GM12875 (cell line): ENCODE measurements around the gene BTBD3.

ENCODE experiments used
- H3K4me3 ChIP-seq: one replicate; pipeline ENCODE4 v1.5.1; 2011; ENCODE audit warnings: low read depth, low read length, control low read depth
- TF ChIP-seq, protein P1 (sequence below): IDR thresholded peaks from 2 replicates; pipeline ENCODE4 v1.5.1; 2011; ENCODE audit warnings: low read depth, mild to moderate bottlenecking, control low read depth, inconsistent platforms, low read length, moderate library complexity, borderline replicate concordance; ENCODE audit not compliant: insufficient read depth

The BTBD3 gene

GRCh38 chr20:11917663-11918062 is at the start of gene BTBD3:
Gene BTBD3, plus strand, starts transcription at chr20:11917893. Its CDS starts 383 bp downstream, at chr20:11918276.
- TF ChIP-seq, protein P1, sequence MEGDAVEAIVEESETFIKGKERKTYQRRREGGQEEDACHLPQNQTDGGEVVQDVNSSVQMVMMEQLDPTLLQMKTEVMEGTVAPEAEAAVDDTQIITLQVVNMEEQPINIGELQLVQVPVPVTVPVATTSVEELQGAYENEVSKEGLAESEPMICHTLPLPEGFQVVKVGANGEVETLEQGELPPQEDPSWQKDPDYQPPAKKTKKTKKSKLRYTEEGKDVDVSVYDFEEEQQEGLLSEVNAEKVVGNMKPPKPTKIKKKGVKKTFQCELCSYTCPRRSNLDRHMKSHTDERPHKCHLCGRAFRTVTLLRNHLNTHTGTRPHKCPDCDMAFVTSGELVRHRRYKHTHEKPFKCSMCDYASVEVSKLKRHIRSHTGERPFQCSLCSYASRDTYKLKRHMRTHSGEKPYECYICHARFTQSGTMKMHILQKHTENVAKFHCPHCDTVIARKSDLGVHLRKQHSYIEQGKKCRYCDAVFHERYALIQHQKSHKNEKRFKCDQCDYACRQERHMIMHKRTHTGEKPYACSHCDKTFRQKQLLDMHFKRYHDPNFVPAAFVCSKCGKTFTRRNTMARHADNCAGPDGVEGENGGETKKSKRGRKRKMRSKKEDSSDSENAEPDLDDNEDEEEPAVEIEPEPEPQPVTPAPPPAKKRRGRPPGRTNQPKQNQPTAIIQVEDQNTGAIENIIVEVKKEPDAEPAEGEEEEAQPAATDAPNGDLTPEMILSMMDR = no peak
- H3K4me3 ChIP-seq = no peak within 1 kb of the TSS

DNA sequence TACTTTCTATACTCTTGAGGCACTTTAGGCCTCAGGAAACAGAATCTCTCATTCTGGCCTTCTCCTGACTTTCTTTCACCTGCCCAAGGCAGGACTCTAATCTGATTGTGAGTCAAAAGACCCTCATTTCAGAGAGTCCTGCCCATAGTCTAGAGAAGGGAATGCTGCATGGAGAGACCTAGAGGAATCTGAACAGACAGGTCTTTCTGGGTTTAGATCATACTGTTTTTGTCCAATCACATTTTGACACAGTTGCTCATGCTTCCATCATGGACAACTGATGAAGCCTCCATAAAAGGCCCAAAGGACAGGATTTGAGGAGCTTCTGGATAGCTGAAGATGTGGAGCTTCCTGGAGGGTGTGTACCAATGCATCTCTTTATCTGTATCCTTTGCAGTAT is 48.1 kb upstream of the BTBD3 start:
- H3K4me3 ChIP-seq = no peak overlapping the region
- TF ChIP-seq, protein P1 = no peak

DNA sequence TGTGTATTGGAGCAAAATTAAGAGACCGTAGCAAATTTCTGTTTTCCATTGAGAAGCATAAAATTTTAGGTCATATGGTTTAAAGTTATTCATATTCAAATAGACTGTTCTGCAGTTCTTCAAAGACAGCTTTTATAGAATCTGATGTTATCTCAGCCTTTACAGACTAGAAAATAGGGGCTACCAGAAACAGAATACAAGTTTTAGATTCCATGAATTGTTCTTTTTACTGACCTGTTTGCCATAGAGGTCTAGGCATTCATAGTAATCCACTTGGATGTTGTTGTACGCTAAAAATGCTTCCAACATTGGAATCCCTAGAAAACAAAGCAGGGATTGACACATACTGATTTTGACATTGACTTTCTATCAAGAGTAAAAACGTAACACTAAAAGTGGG is 47.3 kb upstream of the BTBD3 start:
- TF ChIP-seq, protein P1 = no peak
- no peak overlapping the region for H3K4me3 ChIP-seq

DNA sequence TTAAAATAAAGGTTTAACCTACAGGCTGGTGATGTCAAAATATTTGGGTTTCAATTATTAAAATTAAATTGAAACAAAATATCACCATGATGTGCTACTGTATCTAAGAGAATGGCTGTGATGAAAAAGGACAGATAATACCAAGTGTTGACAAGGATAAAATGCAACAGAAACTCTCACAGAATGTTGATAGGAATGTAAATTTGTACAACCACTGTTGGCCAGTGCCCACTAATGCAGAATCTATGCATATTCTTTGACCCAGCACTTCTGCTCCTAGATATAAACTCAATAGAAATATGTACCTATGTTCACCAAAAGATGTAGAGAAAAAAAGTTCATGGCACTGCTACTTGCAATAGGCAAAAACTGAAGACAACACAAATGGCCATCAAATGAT is 41.1 kb upstream of the BTBD3 start:
- no peak overlapping the region for H3K4me3 ChIP-seq
- TF ChIP-seq, protein P1 = no peak

- TF ChIP-seq, protein P1 = no peak
- no peak overlapping the region for H3K4me3 ChIP-seq
Measured at GRCh38 chr20:11880680-11881079, 37.0 kb upstream of the BTBD3 start.

DNA sequence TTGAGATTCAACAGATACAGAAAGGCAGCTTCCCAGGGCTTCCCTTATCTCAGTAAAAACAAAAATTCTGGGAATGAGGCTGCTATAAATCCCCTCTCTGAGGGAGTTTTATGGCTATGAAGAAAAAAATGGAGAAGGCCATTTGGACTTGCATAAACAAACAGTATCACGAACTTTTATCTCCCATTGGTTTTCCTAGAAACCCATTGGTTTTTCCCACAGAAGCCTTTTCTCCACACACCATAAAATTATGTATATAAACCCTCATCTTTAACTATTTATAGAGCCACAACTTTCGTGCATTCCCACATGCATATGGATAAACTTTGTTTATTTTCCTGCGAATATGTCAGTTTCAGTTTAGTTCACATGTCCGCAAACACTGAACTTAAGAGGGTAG is 36.2 kb upstream of the BTBD3 start:
- TF ChIP-seq, protein P1 = no peak
- H3K4me3 ChIP-seq = no peak overlapping the region

DNA sequence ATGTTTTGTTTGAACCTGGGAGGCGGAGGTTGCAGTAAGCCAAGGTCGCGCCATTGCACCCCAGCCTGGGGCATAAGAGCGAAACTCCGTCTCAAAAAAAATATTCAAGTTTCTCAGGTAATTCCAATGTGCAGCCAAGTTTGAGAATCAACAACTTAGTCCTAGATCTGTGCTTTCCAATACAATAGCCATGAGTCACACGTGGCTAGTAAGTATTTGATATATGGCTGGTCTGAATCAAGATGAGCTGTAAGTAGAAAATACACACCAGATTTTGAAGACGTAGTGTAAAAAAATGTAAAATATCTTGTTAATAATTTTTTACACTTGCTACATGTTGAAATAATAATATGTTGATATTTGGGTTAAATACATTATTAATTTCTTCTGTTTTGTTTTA is 35.0 kb upstream of the BTBD3 start:
- TF ChIP-seq, protein P1 = no peak
- H3K4me3 ChIP-seq = no peak overlapping the region
